Middle frontal gyrus (tissue), 1 donor: ENCODE measurements around the gene ABCG4.
A peak's percentile ranks its signal among the peaks of the same experiment; 100 is the strongest.
"Not testable (repeated sequence)": the region's sequence is repeated elsewhere in the genome, so short reads cannot be mapped to it uniquely, and the experiment has no call there.

Source experiments
- DNase-seq: peaks from one replicate; pipeline ENCODE4 v3.0.0-alpha.2; 2015; ENCODE audit warnings: low spot score; ENCODE audit errors: extremely low spot score

Gene ABCG4

DNA sequence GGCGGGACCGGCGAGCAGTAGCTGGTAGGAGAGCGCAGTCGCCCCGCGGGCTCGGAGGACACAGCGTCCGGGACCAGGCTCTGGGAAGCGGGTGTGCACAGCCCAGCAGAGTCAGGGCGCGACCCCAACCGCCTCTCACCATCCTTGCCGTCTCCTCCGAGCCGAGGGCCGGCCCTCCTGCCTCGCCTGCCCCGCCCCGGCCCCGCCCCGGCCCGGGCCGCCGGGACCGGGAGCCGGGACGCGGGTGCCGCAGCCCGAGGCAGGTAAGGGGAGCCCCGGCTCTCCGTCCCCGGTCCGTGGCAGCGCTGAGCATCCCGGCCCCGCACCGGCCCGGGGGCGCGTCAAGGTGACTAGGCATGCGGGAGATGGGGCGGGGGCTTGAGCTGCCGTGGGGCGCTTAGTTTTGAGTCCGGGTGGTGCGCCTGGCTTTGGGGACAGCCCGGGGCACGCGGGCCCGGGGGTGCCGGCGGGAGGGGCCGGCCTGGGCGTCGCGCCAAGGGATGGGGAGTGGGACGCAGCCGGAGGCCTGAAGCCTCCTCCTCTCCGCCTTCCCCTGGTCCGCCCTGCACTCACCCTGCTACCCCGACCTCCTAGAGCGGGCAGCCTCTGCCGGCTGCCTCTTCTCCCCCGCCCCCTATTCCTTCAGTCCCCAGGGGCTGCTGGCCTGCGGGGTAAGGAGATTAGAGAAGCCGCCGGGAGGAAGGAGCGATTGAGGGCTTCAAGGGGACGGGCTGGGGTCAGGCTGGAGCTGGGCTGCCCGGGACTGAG lies at the start of gene ABCG4:
Gene ABCG4 (plus strand): TSS at position 35 of the 768 bp plus-strand sequence. CDS start 914 bp downstream, outside the sequence.
- no peak for DNase-seq

DNA sequence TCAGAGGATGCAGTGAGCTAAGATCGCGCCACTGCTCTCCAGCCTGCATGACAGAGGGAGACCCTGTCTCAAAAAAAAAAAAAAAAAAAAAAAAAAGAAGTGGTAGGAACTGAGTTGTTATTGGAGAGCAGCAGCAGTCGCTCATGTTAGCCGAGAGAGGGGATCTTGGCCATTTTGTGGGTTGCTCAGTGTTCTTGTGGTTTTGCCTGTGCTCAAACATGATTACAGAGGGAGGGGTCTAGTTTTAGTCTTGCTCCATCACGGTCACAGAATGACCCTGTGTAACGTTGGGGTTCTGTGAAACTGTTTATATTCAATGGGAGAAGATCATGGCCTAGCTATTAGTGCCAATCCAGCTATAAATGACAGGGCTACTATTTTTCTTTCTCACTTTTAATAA lies 49.1 kb upstream of the ABCG4 start:
- no peak for DNase-seq

DNA sequence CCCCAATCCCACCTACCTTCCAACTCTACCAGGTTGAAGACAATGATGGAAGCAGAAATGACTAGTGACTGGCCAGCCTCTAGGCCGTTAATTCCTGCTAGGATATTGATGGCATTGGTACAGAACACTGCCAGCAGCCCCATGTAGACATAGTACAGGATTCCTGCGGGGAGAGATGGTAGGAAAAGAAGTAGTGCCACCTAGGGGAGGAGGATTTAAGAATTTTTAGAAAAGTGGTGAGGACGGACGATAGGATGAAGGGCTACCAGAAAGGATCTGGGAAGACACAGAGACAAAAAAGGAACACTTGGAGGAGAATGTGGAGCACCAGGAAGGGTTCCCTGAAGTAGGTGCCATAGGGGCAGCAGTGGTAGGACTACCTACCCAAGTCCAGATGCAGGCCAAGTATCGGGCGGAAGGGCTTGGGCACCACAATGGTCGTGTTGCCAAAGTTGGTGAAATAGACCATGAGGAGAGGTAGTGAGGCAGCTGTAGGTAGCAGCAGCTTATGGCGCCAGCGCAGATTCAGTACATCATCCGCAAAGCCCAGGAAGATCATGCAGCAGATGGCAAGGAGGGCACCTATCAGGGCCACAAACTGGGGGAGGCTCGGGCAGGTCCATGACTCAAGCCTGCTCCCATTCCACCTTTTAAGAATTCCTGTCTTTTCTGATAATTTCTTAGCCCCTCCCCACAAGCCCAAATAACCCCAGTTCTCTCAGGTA lies 48.4 kb upstream of the ABCG4 start:
- no peak for DNase-seq

DNA sequence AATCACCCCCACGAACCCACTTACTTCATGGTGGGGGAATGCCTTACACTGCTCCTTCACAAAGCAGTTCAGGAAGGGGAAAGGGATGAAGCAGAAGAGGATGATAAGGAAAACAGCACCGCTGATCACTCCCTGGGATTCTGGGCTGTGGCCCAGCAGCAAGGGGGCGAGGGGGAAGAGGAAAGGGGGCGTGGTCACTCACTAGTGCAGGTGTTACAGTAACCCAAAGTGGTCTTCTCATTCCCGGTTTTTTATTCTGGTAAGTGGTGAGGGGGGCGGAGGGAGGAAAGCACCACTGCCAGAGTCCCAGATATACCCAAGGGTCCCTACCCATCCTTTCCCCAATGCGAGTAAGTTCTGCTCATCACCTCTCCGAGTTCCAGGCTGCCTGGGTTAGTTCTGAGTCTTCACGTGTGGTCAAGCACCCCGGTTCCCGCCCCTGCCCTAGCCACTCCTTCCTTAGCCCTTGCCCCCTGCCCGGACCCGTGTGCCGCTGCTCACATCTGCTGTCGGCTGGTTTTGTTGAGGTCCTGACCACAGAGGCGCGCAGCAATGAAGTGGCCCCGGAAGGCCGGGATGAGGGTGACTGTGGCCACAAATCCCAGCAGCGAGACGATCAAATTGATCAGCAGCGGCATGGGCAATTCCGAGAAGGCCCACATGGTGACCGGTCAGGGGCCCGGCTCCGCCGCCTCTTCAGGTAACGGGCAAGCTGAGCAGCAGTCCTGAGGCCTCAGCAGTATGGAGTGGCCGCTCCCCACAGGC lies 47.7 kb upstream of the ABCG4 start:
- DNase-seq, result no peak

DNA sequence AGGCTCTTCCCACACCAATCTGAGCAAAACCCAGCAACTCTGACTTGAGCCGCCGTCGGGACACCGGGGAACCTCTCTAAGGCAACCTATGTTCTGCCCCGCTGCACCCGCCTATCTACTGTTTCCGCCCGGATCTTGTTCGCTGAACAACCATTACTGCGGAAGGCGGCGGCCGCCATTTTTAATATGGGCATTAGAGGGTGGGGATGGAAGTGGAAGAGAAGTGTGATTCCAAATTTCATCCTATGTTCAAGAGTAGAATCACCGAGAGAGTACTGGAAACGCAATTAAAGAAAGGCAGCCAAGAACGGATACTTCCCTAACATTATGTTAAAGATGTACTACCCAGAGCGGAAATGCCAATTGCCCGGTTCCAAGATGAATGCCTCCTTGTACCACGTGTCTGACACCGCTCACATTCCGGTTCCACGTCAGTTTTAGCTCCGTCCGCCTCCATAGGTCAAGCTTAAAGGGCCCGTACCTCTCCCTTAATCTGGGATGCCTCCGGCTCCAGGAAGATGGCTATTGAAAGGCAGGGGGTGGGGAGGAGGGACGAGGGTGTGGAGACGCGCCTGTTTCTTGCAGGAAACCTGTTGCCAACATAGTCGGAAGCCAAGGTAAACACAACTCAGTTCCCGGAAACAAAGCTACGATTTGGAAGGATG lies 47.0 kb upstream of the ABCG4 start, which contains the start of gene DPAGT1:
Gene DPAGT1 (minus strand): TSS at position 95 of the 665 bp plus-strand sequence. CDS start 198 bp downstream, outside the sequence.
- DNase-seq, result peak; percentile 91

DNA sequence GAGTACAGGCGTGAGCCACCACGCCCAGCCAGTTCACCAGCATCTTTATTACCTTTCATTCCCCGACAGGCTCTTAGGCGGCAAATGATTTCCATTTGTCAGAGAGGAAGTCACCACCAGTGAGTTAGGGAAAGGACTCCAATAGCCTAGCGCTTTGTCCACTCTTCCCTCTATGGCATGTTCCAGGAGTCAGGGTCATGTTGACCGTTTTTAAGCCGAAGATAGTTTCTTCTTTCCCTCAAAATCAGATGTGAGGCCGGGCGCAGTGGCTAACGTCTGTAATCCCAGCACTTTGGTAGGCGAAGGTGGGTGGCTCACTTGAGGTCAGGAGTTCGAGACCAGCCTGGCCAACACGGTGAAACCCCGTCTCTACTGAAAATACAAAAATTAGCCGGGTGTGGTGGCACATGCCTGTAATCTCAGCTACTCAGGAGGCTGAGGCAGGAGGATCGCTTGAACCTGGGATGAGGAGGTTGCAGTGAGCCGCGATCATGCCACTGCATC lies 45.6 kb upstream of the ABCG4 start:
- DNase-seq, result not testable (repeated sequence)

DNA sequence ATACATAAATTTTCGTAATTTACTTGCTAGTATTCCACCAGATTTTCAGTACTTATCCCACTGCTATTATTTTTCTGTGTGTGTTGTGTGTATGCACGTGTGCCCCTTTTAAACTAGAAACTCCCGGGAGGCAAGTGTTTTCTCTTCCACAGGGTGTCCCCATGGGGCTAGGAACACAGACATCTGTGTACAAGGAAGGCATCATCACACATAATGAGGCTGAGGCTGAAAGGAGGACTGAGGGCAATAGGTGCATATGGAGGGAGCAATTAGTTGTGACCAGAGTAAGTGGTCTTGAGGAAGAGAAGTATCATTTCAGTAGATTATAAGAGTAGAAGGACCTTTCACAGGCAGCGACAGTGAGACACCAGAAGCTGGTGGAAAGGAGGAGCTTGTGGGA lies 45.1 kb upstream of the ABCG4 start:
- no peak for DNase-seq

DNA sequence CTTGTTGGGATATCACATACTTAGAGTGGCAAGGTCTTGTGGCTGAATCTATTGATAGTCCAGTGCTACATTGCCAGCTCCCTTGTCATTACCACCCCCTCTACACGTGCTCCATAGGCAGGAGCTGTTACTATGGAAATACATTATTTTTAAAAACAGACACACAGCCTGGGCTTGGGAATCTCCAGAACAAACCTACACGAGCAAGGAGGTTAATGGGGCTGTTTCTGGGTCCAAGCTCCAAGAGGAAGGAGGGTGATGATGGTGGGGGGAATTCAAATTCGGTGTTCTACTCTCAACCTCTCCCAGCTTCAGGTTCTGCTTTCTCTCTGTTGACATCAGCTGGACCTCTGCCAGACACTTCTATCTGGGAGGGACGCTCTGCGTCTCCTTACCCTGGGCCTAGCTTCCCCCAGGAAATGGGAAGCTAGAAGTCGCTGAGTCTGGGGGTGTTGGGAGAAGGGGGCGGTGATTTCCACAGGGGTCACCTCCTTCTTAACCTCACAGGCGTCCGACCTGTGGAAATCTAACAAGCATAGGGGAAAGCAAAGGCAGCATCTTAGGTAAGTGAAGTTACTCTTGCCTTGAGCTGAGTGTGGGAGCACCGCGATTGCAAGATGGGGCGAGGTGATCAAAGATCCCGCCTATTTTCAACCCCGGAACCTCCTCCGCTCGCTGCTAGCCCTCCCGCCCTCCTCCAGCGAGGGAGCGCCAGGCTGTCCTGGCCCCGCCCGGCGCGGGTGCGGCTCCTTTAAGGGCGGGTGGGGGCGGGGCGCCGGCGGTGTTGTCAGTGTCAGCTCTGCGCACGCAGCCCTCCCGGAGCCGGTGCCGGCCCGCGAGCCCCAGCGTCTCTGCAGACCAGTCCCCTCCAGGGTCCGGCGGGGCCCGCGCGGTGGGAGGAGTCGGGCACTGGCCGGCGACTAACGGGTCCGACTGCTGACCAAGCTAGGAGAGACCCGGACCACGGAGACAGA lies 42.0 kb upstream of the ABCG4 start, which contains the start of gene C2CD2L:
Gene C2CD2L (plus strand): TSS at position 781 of the 974 bp plus-strand sequence. CDS start 398 bp downstream, outside the sequence.
- peak; percentile 71 for DNase-seq

DNA sequence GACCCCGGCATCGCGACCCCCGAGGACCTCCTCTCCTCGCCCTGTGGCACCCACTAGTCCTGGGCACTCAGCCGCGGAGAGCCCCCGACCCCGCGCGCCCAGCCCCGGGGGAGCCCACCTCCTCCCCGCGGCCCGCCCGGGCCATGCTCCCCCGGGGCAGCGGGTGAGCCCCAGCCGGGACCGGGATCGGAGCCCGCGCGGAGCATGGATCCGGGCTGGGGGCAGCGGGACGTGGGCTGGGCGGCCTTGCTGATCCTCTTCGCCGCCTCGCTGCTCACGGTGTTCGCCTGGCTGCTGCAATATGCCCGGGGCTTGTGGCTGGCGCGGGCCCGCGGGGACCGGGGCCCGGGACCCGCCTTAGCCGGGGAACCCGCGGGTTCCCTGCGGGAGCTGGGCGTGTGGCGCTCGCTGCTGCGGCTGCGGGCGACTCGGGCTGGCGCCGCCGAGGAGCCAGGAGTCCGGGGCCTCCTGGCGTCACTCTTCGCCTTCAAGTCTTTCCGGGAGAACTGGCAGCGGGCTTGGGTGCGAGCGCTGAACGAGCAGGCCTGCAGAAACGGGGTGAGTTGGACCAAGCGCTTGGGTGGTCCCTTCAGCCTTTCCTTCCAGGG lies 41.2 kb upstream of the ABCG4 start:
- DNase-seq, result no peak

DNA sequence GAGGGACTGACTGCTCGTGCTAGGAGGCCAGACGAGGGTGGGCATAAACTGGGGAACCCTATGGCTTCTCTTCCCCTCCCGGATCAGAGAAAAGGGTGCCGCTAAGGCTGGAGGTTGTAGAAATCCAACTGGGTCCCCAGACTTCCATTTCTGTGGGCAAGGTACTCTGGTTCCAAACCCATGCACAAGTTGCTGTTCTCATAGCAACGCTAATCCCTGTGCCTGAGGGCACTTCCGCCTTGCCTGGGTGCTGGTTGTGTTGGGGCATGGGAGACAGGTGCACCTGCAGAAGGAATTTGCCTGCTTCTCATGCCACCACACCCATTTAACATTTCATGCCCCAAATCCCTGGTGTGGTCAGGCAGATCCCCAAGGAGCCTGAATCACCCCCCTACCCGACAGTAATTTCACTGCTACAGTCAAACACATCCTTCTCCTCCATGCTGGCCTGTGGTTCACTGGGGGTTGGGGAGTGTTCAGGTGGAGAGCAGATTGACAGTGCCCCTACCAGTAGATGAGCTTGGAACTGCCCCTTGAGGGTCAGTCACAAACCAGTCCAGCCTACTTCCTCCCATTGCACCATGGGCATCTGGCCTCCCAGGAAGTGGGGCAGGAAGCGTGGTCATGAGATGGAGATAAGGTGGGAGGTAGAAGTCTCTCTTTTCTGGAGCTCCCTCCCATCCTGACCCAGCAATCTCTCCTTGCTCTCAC lies 40.6 kb upstream of the ABCG4 start:
- DNase-seq, result no peak

DNA sequence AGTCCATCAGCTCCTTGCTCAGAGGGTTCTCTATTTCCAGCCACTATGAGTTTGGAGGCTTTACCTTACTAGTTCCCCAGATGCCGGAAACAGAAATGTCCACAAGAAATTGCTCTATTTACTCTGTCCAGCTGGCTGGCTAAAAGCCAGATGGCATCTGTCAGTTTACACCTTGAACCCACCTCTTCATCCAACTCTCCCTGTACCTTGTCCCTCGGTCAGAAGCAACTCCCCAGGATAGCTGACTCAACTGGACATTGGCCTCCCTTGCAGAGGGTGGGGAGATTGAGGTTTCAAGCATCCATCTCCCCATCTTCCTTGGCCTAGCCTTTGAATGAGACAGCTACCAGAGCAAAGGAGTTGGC lies 40.0 kb upstream of the ABCG4 start:
- no peak for DNase-seq

DNA sequence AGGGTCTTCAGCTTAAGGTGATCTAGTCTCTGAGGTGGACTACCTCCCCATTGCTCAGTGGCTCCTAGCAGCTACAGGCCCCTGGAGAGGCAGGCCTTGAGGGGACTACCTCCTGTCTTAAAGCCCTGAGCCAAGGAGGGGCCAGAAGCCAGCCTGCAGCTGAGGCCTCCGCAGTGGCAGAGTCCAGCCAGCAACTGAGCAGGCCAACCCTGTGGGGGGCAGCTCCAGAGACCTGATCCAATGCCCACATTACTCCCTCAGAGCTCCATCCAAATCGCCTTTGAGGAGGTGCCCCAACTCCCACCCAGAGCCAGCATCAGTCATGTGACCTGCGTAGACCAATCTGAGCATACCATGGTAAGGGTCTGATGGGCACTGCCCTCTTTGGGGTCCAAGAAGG lies 39.0 kb upstream of the ABCG4 start:
- no peak for DNase-seq

DNA sequence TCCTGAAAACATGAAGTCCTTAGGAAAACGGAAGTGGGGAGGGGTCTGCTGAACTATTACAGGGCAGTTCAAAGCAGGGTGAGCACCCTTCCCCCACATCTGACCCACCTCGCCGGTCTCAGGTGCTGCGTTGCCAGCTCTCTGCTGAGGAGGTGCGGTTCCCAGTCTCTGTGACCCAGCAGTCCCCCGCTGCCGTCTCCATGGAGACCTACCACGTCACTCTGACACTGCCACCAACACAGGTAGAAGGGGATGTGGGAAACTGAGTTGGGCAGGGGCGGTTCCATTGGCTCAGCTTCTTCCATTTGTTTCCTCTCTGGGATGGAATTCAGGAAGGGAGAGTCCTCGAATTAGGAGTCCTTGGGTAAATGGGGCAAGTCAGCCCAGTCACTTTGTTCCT lies 38.4 kb upstream of the ABCG4 start:
- no peak for DNase-seq

DNA sequence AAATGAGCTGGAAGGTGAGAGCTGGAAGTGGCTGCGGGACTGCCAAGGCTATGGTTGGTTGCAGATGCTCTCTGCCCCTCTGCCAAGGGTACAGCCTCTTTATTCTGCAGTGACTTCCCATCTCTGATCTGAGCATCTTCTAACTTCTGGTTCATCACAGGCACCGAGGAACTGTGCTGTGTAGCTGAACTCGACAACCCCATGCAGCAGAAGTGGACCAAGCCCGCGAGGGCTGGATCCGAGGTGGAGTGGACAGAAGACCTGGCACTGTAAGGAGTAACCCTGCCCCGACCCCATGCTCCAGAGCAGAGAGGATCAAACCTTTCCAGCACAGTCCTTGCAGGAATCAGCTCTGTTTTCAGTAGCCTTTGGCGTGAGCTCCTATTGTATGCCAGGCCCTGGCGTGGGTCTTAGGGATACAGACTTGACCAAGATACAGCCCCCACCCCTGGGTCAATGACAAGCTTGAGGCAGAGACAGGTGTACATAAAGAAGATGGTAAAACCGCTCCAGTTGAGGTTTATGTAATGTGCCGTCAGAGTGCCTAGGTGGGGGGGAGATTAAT lies 37.4 kb upstream of the ABCG4 start:
- no peak for DNase-seq

DNA sequence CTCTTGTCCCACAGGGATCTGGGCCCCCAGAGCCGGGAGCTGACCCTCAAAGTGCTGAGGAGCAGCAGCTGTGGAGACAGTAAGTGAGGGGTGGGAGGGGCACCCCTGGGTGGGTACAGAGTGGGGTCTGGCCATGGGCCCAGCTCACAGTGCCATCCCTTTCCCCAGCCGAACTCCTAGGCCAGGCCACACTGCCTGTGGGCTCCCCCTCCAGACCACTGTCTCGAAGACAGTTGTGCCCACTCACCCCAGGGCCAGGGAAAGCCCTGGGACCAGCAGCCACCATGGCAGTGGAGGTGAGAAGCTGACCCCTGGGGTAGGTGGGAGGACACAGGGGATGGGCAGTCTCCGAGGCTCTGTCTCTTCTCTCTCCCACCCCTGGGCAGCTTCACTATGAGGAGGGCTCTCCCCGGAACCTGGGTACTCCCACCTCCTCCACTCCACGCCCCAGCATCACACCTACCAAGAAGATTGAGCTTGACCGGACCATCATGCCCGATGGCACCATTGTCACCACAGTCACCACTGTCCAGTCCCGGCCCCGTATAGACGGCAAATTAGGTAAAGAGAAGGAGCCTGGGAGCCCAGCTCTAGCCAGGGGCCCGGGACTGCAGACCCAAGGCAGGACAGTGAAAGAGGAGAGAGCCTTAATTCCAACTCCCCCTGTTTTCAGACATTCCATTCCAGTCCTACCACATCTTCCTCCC lies 36.4 kb upstream of the ABCG4 start:
- DNase-seq, result no peak

DNA sequence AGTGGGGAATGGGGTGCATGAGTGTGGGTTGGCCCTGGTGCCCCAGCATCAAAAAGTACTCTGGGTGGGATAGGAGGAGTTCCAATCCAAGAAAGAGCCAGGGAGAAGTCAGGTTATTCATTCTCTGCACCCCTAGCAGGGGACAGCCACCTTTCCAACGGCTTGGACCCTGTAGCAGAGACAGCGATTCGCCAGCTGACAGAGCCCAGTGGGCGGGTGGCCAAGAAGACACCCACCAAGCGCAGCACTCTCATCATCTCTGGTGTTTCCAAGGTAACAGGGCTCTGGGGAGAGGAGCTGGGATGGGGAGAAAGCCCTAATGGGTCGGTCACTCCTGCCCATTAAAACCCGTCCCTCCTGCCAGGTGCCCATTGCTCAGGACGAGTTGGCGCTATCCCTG lies 35.1 kb upstream of the ABCG4 start:
- no peak for DNase-seq

DNA sequence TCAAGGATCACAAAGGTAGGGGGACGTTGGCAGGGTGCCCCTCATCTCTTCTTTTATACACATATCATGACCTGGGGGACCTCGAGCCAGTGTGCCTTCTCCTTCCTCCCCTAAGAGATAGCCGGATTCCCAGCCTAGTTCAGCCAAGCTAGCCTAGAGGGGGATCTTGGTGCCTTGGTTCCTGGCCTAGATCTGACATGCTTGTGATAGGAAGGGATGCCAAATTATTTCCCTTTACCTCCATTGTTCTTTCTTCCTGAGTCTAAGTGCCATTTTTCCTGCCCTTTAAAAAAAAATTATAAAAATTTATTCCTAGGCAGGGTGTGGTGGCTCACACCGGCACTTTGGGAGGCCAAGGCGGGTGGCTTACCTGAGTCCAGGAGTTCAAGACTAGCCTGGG lies 34.5 kb upstream of the ABCG4 start:
- no peak for DNase-seq
